HG03460 (cell line): ENCODE data around the gene LCP1.

Experiments
- ATAC-seq: cut with Tn5 transposase; IDR thresholded peaks from one replicate; pipeline ENCODE4 v1.9.1; 2021; ENCODE audit not compliant: unreplicated experiment

LCP1 gene

DNA sequence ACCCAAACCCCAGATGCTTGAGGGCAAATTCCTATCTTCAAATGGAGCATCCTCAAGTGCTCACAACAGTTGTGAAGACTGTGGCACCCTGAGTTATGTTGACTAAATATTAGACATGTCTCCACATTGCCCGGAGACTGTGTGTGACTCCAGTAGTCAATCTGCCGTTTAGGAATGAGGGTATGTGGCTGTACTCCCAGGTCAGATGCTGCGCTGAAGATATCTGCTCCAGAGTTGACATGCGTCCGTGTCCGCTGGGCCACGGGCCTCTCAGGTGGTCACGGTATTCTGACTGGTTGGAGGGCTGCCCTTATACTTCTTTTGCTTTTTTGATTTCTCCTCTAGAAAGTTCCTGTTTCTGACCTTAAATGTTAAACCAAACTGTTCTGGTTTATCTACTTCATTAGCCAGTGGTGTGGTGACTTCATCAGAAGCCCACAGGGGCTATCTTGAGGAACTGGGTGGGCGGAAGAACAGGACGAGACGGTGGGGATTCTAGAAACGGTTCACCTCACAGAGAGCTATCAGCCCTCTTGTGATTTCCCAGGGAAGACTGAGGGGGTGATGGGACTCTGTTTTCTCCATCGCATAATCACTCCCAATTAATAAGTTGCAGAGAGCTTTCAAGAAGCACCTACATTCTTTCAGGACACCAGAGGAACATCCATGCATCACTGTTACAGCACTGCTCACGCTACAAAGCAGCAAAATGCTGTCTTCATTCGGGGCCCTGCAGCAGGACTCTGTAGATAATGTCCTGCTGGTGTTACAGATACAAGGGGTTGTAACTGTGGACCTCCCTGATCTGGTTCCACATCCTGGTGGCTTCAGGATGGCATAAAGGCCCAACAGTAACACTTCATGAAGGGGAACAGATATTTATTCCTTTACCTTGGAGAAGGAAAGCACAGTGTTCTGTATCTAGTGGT lies 1.3 kb upstream of the LCP1 start:
- ATAC-seq = no peak

DNA sequence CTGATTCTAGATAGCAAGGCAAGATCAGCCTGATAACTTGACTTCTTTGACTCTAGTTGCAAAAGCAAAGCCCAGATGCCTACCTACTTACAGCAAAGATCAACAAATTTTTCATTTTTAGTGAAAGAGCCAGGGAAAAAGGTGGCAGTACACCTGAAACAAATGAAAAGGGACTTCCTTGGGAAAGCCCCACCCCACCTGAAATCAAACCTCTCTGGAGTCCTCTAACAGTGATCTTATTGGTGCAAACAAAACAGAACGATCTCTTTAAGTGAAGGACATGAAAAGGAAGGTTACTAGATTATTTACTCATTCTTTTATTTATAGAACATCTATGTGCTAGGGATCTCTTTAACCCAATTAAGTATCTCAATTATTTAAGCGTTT lies 507 bp upstream of the LCP1 start:
- no peak for ATAC-seq

GRCh38 chr13:46181377-46181839 lies 569 bp downstream of the LCP1 start:
- ATAC-seq = no peak

GRCh38 chr13:46179969-46180763 lies 1.8 kb downstream of the LCP1 start:
- ATAC-seq = no peak

- no peak for ATAC-seq
Observed at GRCh38 chr13:46179491-46179908, 2.5 kb downstream of the LCP1 start.

DNA sequence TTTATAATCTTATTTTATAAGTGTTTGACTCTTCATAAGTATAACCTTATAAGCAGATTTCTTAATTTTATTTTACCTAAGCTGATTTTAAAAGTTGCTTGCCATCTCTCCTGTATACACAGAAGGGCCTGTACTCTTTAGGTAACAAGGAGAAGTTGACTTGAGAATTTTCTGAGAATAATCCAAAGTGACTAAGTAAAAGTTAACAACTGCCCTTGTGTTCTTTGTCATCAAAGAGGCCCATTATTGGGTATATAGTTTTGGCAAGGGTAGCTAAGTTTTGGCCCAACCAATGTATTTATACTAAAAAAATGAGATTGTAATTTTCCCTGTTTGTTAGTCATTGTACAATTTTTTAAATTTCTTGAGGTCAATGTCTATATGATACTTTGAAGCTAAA lies 3.2 kb downstream of the LCP1 start:
- no peak for ATAC-seq

DNA sequence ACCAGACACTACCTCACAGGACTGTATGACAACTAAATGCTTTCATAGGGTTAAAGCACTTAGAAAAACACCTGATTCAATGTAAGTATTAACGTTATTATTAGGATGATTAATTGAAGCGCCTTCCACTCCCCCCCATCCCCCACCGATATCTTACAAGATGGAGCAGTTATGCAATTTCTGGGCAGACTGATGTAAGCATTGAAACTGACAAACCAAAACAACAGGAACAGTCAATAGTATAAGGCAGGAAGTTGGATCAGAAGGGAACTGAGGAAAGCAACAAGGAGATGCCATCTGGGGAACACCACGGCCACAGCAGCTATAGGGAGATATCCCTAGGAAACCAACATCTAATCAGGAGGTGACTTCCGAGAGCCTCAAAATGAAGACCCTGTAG lies 3.8 kb downstream of the LCP1 start:
- ATAC-seq = no peak

DNA sequence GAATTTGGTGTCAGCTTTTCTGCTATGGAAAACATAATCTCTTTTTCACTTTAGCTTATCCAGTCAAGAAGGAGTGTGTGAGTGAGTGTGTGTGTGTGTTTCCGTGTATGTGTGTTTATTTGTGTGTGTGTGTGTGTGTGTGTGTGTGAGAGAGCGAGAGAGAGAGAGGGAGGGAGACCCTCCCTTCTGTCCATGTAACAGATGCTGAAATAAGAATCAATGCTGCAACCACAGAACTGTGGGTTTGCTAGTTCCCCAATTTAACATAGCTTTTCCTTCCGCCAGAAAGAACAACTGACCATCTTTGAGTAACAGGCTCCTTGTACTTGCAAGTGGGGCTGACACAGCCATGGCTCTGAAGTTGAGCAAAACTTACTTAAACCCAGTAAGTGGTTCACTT lies 5.2 kb downstream of the LCP1 start:
- ATAC-seq = peak; percentile 43

- no peak for ATAC-seq
Observed at GRCh38 chr13:46173656-46174055, 8.3 kb downstream of the LCP1 start.

DNA sequence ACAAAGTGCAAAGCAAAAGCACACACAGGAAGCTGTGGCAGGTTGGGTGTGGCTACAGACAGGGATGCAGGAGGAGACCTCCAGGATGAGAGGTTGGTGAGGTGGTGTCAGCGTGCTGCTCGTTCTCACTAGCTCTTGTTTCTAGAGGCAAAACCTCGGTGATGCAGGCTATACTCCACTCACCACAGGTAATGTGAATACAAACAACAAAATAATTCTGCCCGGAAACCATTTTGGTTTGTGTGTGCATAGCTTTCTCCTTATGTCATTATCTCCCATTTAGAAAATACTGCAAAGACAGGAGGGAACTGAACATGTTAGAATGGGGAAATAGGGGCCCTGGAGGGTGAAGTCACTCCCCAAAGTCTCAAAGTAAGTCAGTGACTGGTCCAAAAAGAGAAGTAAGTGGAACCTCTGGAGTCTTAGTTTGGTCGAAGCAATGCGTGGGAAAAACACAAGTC lies 9.4 kb downstream of the LCP1 start:
- no peak for ATAC-seq

DNA sequence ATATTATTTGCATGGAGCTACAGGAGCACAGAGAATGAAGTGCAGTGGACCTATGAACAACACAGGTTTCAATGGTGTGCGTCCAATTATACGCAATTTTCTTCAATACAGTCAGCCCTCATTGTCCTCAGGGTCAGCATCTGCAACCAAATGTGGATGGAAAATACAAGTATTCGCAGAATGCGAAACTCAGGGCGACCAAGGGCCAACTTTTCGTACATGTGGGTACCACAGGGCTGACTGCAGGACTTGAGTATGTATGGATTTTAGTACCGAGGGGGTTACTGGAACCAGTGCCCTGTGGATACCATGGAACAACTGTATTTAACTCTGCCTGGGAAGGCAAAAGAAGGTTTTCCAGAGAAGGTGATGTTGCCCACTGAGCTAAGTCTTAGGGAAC lies 10.2 kb downstream of the LCP1 start:
- ATAC-seq = no peak

DNA sequence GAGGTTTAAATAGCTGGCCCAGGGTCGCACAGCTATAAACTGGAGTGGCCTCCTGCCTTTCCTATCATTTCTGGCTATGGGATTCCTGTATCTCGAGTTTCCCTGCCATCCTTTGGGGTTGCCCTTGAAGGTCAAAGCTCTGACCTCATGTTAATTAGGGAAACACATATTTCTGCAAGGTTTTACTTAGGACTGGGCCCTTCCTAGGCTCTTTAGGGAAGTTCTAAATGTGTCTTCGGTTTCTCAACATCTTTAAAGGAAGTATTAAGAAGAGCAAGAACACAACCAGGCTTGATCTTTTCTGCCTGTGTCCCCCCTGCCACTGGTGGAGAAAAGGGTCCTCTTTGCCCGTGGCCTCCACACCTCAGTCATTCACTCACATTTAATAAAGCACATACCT lies 10.8 kb downstream of the LCP1 start:
- no peak for ATAC-seq

- no peak for ATAC-seq
Observed at GRCh38 chr13:46170687-46171086, 11.3 kb downstream of the LCP1 start.

DNA sequence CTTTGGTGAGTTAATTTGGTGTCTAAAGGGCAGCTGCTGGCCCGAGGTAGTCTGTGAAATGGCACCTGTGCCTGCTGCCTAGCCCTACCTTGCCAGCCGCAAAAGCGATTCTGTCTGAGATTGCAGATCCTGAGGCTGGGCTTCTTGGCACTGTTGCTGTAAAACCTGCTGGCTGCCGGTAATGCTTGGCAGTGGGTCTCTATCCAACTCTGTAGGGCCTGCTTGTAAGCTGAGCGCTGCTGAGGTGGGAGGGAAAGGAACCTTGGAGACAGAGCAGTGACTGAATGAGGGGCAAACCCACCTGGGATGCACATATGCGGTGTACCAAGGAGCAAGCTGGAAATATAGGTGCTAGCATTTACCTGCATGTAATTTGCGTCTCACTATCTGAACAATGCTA lies 11.7 kb downstream of the LCP1 start:
- ATAC-seq = no peak

DNA sequence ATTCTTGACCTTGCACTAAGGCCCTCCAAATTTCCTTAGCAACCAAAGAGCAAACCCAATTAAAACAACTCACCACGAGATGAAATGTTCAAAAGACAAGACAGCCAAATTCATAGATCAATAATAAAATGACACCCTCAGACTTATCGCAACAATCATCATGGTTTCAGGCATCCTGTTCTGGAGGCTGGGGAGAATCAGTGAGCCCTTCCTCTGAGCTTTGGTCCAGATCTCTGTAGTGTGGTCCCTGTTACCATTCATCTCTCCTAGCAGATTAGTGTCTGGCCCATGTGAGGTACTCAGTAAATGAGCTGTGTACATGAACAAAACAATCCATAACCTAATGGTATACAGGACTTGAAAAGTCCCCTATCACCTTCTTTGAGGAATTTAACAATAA lies 12.2 kb downstream of the LCP1 start:
- no peak for ATAC-seq

- ATAC-seq = no peak
Observed at GRCh38 chr13:46168783-46169182, 13.2 kb downstream of the LCP1 start.

DNA sequence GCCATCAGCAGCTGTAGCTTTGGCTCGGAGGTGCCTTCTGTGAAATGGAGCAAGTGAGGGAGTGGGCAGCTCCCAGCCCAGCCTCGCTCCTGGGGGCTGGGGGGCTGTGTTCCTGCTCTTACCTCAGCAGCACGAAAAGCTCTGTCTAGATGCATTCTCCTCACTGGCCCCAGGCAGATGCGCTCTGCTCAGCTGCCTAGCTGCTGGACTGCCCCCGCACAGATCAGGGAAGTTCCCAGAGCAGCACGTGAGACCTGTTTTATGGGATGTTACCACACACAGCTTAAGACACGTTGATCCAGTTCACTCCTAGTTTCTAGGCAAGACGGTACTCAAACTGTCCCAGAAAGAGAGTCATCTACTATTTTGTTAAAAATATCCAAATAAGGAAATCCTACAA lies 13.6 kb downstream of the LCP1 start:
- ATAC-seq = peak; percentile 27

- ATAC-seq = no peak
Observed at GRCh38 chr13:46166947-46167610, 14.9 kb downstream of the LCP1 start.

DNA sequence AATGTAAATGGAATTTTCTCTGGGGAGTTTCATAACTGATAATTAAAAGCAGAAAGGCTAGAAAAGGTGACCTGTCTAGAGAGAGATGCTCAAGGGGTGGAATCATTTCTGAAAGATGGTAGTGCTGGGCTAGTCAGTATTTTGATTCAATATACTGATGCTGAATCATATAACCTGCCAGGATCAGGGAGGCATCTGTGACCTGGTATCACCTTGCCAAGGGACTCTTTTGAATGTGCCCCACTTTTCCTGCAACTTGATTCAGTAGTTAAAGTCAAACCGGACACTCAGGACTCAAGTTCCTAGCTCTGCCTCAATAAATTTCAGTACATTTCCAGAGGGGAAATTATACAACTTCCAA lies 15.8 kb downstream of the LCP1 start:
- no peak for ATAC-seq

DNA sequence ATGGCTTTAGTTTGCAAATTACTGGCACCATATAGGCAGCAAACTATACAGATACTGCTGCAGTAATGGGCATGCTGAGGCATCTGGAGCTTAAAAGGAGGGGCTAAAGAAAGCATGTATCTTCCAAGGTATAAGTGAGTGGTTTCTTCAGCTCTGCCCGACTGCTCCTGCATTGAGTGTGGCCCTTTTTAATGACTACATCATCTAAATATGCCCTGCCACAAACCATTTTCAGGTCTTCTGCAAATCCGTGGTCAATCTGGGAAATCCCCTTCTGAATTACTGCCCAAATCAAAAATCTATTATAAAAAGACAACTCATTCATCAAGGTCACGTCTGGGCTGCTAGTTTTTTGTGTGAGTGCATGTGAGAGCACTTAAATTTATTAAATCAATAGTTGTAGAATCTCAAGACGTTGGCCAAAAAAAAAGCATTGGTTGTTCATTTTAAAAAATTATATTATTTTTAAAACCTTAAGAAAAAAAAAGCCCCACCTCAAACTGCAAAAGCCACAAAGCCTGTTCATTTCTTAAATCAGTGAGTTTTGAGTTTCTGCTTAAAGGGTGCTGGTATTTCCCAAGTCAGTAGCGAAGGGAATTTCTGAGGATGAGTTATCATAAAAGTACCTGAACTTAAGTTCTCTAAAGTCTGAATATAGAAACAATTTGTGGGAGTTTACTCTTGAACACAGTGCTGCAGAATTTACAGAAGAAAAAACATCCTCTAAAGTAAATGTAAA lies 16.3 kb downstream of the LCP1 start:
- ATAC-seq = peak; percentile 56

DNA sequence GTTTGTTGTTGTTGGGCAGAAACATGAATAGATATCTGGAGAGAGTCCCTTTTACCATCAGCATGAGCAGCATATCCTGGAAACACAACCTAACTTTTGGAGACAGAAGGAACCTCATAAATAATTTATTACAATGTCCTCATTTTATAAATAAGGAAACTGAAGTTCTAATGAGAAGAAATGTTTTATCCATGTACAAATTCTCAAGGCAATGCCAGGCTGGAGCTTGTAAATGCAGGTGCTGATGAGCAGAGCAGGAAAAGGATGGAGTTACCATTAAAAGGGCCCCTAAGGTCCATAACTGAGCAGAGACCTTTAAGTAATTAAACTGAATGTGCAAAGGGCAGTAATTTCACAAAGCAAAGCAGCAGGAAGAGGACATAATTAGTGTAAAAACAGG lies 17.3 kb downstream of the LCP1 start:
- no peak for ATAC-seq
